ENCODE results near the gene DAB1.

DNA sequence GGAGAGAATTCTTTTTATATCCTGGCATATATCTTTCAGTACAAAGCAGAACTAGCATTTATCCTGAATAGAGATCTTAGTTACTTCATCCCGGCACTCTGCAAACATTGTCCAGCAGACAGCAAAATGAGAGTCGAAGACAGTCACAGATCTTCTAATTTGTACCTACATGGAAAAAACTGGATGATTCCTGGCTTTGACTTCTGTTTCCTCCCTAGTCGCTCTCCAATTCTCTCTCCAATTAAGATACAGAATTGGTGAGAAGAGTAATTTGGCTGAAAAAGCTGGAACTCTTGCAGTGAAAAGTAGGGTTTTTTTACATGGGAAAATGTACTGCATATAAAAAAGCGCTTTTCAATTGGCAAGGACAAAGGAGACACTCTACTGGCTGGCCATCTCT, 307.0 kb downstream of the DAB1 start:
- no peak for TF ChIP-seq POLR2AphosphoS5 (IDR thresholded peaks at IDR 0.05; ENCODE audit: low read depth)
- TF ChIP-seq, protein P1, sequence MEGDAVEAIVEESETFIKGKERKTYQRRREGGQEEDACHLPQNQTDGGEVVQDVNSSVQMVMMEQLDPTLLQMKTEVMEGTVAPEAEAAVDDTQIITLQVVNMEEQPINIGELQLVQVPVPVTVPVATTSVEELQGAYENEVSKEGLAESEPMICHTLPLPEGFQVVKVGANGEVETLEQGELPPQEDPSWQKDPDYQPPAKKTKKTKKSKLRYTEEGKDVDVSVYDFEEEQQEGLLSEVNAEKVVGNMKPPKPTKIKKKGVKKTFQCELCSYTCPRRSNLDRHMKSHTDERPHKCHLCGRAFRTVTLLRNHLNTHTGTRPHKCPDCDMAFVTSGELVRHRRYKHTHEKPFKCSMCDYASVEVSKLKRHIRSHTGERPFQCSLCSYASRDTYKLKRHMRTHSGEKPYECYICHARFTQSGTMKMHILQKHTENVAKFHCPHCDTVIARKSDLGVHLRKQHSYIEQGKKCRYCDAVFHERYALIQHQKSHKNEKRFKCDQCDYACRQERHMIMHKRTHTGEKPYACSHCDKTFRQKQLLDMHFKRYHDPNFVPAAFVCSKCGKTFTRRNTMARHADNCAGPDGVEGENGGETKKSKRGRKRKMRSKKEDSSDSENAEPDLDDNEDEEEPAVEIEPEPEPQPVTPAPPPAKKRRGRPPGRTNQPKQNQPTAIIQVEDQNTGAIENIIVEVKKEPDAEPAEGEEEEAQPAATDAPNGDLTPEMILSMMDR (IDR thresholded peaks at IDR 0.05; ENCODE audit: insufficient read depth, low read length), result no peak

Data from HL-60 (cell line).